HepG2 (cell line): ENCODE measurements around the gene CCND1. TPM values are rescaled to one million over a fixed set of nuclear protein-coding genes. Genes with fewer than 3 reads are reported as not detected.

Experiments
- IKZF5 ChIP-seq: IDR thresholded peaks from 2 replicates; pipeline ENCODE4 v1.6.1; 2018; ENCODE audit warnings: missing genetic modification reagents, mild to moderate bottlenecking, missing compliant biosample characterization
- IRF1 ChIP-seq: sonication (generic); formaldehyde crosslinking; IDR thresholded peaks from 2 replicates; pipeline ENCODE4 v1.4.0; 2020; ENCODE audit warnings: low read depth, mild to moderate bottlenecking, missing genetic modification reagents
- PHF5A ChIP-seq: IDR thresholded peaks from one replicate; pipeline ENCODE4 v1.6.1; 2018; ENCODE audit warnings: low read depth, missing genetic modification reagents; ENCODE audit not compliant: unreplicated experiment
- POLR2A ChIP-seq, 2 experiments: IDR thresholded peaks; 2 replicates each; pipeline ENCODE4 v1.6.1; 2011; ENCODE audit warnings: low read depth in 2 of 2, low read length in 2 of 2, mild to moderate bottlenecking in 1 of 2, moderate library complexity in 1 of 2; ENCODE audit not compliant: insufficient read depth in 1 of 2
- SUZ12 ChIP-seq: fragments of 150-350 bp; IDR thresholded peaks from 2 replicates; pipeline ENCODE4 v1.6.1; 2014; ENCODE audit warnings: low read depth, low read length
- ZBTB40 ChIP-seq, 2 experiments: fragments of 450-650 bp in 1 of 2; sonication (generic) in 1 of 2; formaldehyde crosslinking in 1 of 2; IDR thresholded peaks; 2 replicates each; pipeline versions ENCODE4 v1.6.1 to v1.8.0; 2016 to 2022; ENCODE audit warnings: antibody characterized with exemption in 1 of 2, mild to moderate bottlenecking in 1 of 2, missing genetic modification reagents in 1 of 2
- ZNF207 ChIP-seq: fragments of 450-650 bp; IDR thresholded peaks from 2 replicates; pipeline ENCODE4 v1.6.1; 2016; ENCODE audit warnings: antibody characterized with exemption, borderline replicate concordance
- polyA plus RNA-seq, 8 experiments: library from polyadenylated mRNA; depleted of rRNA in 3 of 8; stranded (reverse) in 7 of 8; unstranded in 1 of 8; fragments of >200 nt; fragmentation: Illumina TruSeq in 4 of 8; extraction: Trizol in 4 of 8; gene quantifications; 2 replicates each; pipeline versions ENCODE4 v1.2.1 to v1.2.3, GENCODE V29; 2011 to 2016; ENCODE audit warnings: low read depth in 4 of 8, missing spikeins in 1 of 8, mixed read lengths in 1 of 8; ENCODE audit not compliant: insufficient read depth in 1 of 8
- total RNA-seq, 5 experiments: library from RNA; depleted of rRNA; stranded (reverse); fragments of >200 nt; fragmentation: Illumina TruSeq; extraction: Trizol; gene quantifications; 2 replicates each; pipeline ENCODE4 v1.2.3, GENCODE V29; 2016; ENCODE audit warnings: low read depth in 1 of 5
- TF ChIP-seq, protein P1 (sequence below): sonication (generic); formaldehyde crosslinking; IDR thresholded peaks from 2 replicates; pipeline ENCODE4 v1.4.0; 2020; ENCODE audit warnings: missing genetic modification reagents, mild to moderate bottlenecking, borderline replicate concordance
- TF ChIP-seq, protein P2 (sequence below): sonication (generic); formaldehyde crosslinking; IDR thresholded peaks from 2 replicates; pipeline ENCODE4 v1.8.1; 2022; ENCODE audit warnings: low read depth, mild to moderate bottlenecking, missing genetic modification reagents

CCND1 gene
- total and polyA plus RNA-seq, 2 of the 13 experiments (the other 11 are each of a cell fraction or from before 2014, with no cell fraction given), result 107 to 136 TPM

DNA sequence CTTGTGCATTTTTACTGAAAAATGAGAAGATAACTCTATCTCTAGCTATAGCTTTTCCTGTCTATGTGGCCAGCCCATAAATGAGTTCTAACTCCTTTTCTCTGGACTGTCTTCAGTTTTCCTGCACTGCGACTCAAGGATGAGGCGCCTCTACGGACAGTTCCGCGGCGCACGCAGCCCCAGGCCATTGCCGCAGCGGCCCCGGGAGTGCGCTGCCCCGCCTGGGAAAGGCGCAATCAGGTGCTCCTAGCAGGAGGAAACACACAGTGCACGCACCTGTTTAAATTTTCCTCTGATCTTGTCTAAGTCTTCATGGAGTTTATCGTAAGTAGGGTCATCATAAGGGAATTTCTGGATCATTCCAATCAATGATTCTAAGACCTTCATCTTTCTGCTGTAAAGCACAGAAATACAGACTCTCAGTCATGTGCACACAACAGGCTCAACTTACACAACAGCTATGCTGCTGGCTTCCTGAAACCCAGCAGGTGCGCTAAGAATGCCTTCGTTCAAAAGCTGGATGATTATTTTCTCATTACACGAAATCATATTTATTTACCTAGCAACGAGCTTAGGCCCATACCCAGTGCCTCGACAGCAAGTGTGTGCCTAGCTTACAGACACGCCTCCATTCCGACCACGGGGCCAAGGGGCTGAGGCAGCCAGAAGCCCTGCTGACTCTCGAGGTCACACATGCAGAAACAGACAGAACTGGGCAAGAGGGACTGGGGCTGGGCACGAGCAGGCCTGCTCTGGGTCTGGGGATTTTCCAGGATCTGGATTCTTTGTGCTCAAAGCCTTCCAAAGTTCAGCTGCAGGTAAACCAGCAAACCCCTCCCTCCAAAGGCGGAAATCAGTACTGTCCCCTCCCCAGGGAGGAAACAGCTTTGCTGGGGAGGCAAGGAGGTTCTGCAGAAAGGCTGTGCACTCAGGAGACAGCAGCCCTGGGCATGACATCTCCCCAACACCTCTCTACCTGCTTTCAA is 27.0 kb downstream of the CCND1 start (continued):
- TF ChIP-seq ZNF207 (no peak), IKZF5 (CRISPR knock-in tag) (peak; percentile 87; the same call in 1 of the 2 replicates), POLR2A (IDR thresholded peaks at IDR 0.05; ENCODE audit: insufficient read depth in 1 of 2, low read depth in 2 of 2, low read length in 2 of 2) (peak; percentile 37 to 66; a peak in 3 of 4 replicates), ZBTB40 (IDR thresholded peaks at IDR 0.05) (no peak), ZBTB40 (CRISPR knock-in tag; IDR thresholded peaks at IDR 0.05) (peak; percentile 78), PHF5A (CRISPR knock-in tag) (no peak), SUZ12 (no peak), IRF1 (0 out of 2 replicates have a peak, but pooled peaks have one; percentile 37)
- TF ChIP-seq, protein P1, sequence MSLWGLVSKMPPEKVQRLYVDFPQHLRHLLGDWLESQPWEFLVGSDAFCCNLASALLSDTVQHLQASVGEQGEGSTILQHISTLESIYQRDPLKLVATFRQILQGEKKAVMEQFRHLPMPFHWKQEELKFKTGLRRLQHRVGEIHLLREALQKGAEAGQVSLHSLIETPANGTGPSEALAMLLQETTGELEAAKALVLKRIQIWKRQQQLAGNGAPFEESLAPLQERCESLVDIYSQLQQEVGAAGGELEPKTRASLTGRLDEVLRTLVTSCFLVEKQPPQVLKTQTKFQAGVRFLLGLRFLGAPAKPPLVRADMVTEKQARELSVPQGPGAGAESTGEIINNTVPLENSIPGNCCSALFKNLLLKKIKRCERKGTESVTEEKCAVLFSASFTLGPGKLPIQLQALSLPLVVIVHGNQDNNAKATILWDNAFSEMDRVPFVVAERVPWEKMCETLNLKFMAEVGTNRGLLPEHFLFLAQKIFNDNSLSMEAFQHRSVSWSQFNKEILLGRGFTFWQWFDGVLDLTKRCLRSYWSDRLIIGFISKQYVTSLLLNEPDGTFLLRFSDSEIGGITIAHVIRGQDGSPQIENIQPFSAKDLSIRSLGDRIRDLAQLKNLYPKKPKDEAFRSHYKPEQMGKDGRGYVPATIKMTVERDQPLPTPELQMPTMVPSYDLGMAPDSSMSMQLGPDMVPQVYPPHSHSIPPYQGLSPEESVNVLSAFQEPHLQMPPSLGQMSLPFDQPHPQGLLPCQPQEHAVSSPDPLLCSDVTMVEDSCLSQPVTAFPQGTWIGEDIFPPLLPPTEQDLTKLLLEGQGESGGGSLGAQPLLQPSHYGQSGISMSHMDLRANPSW (CRISPR knock-in tag), result peak; percentile 55; the same call in 1 of the 2 replicates
- TF ChIP-seq, protein P2, sequence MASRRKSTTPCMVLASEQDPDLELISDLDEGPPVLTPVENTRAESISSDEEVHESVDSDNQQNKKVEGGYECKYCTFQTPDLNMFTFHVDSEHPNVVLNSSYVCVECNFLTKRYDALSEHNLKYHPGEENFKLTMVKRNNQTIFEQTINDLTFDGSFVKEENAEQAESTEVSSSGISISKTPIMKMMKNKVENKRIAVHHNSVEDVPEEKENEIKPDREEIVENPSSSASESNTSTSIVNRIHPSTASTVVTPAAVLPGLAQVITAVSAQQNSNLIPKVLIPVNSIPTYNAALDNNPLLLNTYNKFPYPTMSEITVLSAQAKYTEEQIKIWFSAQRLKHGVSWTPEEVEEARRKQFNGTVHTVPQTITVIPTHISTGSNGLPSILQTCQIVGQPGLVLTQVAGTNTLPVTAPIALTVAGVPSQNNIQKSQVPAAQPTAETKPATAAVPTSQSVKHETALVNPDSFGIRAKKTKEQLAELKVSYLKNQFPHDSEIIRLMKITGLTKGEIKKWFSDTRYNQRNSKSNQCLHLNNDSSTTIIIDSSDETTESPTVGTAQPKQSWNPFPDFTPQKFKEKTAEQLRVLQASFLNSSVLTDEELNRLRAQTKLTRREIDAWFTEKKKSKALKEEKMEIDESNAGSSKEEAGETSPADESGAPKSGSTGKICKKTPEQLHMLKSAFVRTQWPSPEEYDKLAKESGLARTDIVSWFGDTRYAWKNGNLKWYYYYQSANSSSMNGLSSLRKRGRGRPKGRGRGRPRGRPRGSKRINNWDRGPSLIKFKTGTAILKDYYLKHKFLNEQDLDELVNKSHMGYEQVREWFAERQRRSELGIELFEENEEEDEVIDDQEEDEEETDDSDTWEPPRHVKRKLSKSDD (CRISPR knock-in tag), result peak; percentile 54; the same call in 1 of the 2 replicates
